Cerebellar nuclear complex (tissue), 1 donor: ENCODE results near the gene EPN2.

Source experiments
- DNase-seq, 2 experiments: peaks; one replicate each; lab custom pipeline; 2025; lab: John Stamatoyannopoulos, UW

The EPN2 gene

DNA sequence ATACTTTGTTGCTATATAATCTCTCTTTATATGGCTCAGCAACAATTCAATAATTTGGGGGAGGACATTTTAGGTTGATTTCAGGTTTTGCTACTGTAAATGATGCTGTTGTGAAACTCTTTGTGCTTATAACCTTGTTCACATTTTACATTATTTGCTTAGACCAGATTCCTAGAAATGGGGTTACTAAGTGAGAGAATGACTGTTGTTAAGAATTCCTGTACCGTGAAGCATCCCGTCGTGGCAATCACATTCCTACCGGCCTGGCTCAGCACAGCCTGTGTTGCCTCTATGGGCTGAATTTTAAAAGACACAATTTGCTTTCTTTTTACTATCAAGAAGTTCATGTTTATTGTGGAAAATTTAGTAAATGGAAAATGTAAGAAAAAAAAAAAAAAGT is 94.0 kb downstream of the EPN2 start:
- DNase-seq: no peak

- DNase-seq: no peak
These were observed 94.5 kb downstream of the EPN2 start for GRCh38 chr17:19331543-19332245.

DNA sequence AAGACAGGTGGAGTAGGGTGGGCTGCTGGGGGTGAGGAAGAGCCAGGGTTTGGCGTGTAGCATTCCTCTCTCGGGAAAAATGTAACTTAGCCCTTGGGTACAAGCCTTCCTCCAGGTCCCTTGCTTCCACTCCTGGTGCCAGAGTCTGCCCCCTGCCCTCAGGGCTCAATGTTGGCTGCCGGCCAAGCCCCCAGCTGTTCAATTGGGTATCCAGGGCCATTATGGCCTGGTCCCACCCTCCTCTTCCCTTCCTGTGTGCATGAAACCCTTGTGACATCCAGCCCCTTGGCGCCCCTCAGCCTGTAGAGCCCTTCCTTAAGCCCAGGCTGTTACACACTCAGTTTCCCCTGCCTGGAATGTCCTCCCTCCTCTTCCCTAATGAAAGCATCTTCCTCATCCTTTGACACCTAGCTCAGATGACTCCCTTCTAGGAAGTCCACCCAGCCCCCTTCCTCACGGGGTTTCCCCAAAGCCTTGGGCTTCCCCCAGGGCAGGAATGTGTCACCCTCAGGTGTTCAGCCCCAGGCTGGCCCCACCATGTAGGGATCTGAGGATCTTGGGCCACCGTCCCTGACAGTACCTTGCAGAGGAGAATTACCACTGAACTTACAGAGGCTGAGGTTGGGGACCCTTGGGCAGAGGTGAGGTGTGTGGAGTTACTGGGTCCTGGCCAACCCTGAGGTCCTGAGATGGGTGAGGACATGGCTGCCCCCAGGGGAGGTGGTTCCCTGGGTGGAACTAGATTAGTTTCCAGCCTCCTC is 95.4 kb downstream of the EPN2 start:
- DNase-seq: no peak

- no peak for DNase-seq
These were observed 95.9 kb downstream of the EPN2 start for GRCh38 chr17:19333132-19333440.

GRCh38 chr17:19333736-19334290 is 96.6 kb downstream of the EPN2 start:
- no peak for DNase-seq

GRCh38 chr17:19334331-19334730 is 97.2 kb downstream of the EPN2 start:
- no peak for DNase-seq

- no peak for DNase-seq
These were observed 98.9 kb downstream of the EPN2 start for GRCh38 chr17:19335951-19336631.

DNA sequence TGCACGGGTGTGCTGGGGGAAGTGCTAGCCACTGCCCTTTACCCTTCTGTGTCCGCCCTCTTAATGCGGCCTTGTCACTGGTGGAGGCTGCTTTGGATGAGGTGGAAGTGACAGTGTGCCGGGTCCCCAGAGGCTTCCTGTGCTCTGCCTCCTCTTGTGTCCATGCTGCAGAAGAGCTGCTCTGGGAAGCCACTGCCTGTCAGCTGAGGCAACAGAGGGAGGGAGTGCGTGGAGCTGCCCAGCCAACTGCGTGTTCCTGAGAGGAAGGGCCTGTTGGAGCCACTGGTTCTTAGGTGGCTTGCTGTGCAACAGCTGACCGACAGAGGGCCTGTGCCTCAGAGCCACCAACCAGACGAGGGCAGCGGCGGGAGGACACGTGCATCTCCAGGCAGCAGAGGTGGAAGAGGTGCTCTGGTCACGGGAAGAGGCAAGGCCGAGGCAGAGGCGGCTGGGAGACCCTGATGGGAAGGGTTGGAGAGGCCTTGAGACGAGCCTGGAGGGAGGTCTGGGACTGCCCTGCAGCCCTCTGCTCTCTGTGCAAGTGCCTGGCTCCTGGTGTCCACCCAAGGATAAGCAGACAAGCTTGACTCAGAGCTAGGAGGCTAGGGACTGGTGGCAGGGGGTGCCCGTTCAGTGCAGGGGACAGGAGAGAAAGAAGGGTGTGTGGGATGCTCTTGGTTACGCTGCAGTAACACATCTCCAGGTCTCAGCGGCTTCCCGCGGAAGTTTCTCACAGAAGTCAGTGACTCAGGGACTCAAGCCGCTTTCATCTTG is 100.0 kb downstream of the EPN2 start:
- no peak for DNase-seq

GRCh38 chr17:19337712-19338023 is 100.5 kb downstream of the EPN2 start:
- no peak for DNase-seq

DNA sequence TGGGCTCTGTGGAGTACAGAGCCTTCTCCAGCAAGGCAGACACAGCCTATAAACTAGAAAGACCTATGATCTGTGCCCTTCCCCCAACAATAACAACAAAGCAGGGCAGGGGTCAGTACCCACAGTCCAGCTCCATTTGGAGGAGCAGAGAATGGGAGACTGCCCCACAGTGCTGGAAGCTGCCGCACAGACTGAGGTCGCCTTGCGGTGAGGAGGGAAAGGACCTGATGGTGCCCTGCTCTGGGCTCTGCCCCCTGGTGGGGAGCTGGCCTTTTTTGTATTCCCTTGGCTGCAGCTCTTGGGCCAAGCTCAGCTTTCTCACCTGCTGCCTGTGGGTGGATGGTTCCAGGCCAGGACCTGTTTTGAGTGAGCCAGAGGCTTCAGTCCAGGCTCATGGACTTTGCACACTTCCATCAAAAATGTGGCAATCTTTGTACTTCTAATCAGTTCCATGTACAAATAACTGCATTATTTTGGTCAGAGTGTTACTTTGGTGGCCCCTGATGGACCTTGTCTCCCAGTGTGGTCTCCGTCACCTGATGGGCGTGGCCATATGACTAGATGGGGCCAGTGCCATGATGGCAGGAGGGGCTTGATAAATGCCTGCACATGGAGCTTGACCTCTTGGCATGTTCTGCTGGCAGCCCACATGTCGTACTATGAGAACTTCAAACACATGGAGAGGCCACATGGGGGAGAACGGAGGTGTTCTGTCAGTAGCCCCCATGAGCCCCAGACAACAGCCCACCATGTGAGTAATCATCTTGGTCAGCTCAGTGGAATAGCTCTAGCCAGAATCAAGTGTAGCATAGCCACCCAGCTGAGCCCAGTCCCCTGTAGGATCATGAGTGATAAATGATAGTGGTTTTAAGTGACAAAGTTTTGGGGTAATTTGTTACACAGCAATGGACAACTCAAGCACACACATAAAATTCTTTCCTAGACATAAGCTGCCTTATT is 101.1 kb downstream of the EPN2 start:
- DNase-seq: no peak

- no peak for DNase-seq
These were observed 102.2 kb downstream of the EPN2 start for GRCh38 chr17:19339341-19339815.

GRCh38 chr17:19341211-19341631 is 104.1 kb downstream of the EPN2 start:
- no peak for DNase-seq

DNA sequence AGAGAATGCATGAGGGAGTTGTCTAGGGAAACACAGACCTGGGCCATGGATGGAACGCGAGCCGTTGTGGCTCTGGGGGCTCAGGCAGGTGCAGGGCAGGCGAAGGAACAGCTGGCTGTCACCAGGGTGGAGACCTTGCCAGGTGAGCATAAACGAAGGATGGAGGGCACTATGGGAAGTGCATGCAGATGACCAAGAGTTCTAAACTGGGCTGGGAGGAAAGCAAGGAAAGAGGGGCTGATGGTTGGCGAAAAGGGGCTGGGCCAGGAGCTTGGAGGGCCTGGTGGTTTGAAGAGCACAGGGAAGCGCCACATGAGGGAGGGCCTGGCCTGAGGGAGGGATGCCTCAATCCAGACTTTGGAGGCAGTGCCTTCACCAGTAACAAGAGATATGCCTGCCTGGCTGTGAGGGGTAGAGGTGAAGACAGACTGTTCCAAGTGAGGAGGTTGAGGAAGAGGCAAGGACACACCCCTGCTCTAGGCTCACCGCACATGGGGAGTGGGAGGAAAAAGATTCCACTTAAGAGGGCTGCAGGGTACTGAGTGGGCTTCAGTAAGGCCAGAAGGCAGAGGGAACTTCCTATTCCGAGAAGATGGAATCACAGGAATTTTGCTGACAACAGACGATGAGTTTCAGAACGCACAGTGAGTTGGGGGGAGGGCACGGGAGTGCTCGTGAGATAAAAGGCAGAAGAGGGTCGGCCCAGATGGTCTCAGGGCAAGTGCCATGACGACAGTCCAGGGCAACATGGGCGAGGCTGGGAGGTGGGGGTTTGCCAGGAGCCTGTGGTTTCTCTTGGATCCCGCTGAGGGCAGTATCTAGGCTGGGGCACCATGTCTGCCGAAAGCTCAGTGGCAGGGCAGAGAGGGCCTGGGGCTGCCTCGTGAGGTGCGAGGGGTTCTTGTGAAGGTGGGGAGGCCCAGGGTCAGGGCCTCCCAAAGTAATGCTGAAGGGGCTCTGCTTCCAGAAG is 104.8 kb downstream of the EPN2 start:
- DNase-seq: no peak

- no peak for DNase-seq
These were observed 105.6 kb downstream of the EPN2 start for GRCh38 chr17:19342611-19343255.

- DNase-seq: no peak
These were observed 106.1 kb downstream of the EPN2 start for GRCh38 chr17:19343256-19343630.

DNA sequence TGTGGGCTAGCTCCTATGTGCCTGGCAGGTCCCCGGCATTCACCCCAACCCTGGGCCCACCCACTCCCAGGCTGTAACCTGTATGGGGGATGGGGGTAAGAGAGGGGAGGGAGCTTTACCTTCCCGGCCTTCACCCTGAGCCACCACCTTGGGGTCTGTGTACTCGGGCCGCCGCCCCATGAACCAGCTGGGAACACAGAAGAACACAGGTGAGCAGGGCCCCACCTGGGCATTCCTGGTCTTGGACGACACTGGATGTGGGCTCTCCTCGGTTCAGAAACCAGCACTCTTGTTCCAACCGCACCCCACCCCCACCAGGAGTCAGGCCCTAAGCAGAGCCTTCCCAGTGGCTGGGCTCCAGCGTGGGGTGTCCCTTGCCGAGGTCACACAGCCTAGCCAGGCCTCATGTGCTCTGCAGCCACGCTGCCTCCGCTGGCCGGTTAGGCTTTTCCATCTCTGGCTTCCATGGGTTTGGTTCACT is 106.5 kb downstream of the EPN2 start:
- no peak for DNase-seq

DNA sequence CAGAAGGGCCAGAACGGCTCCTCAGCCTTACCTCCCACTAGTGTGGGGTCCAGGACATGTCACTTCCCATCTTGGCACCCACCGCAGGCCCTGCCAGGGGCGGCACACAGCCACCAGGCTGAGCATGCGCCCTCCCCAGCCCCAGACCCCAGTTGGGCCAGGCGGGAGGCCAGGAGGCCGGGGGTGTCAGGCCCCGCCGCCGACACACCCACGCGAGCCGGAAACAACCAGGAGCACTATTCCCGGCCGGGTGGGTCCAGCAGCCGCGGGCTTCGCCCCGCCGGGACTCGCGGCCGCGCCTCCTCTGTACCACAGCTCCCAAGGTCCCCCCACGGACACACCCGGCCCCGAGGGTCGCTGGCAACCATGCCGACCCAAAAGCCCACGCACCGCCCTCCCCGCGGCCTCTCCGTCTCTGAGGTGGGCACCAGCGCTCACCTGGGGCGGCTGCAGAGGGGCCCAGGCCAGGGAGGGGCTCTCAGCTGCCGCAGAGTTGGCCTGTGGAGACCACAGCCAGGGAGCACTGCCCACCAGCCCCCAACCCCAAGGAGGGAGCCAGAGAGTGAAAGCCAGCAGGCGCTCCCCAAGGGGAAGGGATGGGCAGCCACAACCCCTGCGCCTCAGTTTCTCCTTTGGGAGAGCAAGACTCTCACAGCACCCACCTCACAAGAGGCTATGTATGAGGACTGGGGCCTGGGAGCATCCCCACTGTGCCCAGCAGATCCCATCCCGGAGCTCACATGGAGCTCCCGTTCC is 107.3 kb downstream of the EPN2 start:
- DNase-seq: no peak

DNA sequence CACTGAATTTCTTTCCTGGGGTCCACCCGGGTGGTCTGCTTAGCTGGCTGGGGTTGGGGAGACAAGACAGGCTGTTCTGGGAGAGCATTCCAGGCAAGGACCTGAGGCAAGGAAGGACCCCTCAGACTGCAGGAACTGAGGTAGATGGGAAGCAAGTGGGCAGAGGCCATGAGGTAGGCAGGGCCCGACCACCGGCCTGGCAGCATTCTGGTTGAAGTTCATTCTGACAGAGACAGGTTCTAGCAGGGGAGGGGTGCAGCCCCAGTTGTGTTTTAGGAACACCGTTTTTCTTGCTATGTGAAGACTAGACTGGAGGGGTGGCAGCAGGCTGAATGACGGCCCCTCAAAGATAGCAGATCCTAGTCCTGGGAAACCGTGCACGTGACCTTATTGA is 107.9 kb downstream of the EPN2 start:
- DNase-seq: no peak
